HG02840 (cell line): ENCODE results near the gene FGF11.

Source experiments
- ATAC-seq: cut with Tn5 transposase; IDR thresholded peaks from one replicate; pipeline ENCODE4 v1.9.1; 2021; ENCODE audit warnings: mild to moderate bottlenecking, moderate library complexity, moderate number of reproducible peaks; ENCODE audit not compliant: unreplicated experiment, low FRiP score

FGF11 gene

DNA sequence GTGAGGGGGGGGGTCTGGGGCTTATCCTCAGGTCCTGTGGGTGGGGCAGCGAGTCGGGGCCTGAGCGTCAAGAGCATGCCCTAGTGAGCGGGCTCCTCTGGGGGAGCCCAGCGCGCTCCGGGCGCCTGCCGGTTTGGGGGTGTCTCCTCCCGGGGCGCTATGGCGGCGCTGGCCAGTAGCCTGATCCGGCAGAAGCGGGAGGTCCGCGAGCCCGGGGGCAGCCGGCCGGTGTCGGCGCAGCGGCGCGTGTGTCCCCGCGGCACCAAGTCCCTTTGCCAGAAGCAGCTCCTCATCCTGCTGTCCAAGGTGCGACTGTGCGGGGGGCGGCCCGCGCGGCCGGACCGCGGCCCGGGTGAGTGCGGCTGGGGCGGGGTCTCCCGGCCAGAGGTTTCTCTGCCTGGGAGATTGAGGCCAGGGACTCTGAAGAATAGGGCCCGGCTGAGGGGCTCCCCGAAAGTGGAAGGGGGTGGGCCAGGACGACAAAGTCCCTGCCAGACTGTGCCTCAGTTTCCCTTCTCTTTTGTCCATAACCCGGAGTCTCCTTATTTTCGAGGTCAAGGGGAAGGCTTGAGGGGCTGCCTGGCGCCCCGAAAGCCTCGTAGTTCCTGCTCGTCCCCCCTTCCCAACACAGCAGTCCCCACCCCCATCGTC lies at the start of gene FGF11:
FGF11 (plus strand) TSS at position 51 of the 651 bp plus-strand sequence; CDS start at position 160, 109 bp downstream.
- no peak for ATAC-seq

DNA sequence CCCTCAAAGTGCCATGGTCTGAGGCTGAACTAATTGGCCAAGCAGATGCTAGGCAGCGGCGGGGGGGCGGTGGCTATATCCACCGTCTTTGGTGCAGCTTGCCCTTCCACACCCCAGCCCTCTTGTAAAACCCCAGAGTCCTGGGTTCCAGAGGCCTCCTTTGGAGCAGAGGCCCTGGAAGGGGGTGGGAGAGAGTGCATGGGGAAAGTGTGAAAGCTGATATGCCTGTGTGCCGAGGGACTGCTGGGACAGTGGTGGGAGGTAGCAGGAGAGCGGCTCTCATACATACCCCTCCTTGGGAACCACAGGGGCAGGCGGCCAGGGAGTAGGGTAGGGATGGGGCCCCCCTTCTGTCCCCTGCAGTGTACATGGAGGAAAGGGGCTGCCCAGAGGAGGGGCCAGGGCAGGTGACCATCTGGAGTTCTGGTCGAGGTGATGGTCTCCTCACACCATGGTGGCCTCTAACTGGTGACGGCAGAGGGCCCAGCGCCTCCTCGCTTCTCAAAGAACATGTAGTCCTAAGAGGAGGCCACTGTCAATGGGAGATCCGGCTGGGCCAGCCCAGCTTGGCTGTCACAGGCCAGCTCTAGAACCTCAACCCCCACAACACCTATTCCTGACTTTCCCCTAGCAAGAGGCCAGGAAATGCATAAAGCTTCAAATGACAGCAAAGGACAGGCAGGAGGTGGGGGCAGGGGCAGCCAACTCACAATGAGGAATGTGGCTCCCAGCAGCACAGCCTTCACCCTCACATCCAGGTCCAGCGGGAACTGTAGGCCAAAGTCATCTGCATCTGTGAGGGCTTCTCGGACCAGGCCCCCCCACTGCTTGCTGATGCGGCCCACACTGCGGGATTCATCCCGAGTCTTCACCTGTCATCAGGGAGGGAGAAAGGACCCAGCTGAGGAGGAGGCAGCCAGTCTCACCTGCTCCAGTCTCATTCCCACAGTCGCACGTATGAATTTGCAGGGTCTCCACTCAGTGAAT lies 49.1 kb upstream of the FGF11 start:
- ATAC-seq = no peak

DNA sequence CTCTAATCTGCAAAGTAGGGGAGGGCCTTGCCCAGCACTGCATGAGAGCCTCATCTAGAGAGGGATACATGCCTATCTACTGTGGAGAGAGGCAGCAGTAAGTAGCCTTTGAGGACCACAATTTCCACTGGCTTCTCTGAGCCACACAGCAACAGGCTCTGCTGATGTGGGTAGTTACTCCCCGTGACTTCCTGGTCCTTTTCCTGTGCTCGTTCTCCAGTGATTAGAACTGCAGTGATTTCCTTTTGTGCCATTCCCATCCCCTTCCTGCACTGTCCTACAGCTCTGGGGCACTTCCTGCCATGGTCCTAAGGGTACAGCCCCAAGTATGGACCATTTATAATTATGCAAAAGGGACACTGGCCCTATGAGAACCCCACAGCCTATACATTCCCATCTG lies 48.0 kb upstream of the FGF11 start:
- no peak for ATAC-seq

DNA sequence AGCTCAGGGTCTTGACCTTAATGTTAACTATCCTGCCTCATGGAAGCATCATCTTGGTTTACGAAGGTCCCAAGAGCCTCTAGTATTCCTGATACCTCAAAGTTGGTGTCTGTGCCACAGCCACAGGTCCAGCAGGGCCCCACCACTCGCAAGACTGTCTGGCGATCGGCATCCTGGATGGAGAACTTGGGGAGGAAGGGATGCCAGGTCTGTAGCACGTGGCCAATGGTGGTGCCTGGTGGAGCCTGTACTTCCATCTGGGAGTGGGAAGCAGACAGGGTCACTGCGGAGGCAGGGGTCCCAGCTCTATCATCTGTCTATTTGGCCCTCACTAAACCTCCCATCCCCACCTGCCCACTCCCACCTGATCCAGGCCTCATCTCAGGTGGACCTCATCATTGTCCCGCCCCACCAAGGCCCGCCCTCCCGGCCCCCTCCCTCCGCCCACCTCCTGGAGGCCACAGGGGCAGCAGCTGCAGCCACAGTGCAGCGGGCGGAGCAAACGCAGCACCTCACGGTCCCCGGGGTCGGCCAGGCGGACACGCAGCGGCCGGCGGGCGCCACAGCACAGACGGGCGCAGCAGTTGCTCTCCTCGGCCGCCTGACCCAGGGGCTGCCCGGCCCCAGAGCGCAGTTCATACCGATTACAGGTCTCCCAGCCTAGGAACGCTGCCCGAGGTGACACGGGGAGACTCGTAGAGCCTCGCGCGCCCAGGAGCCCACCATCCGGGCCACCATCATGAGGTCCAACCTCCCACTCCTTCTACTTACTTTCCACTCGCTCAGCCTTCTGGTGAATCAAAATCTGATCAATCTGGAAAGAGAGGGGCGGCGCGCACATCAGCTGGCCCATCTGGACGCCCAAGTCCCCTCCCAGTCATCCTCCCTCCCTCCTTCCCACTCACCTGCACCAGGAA lies 46.4 kb upstream of the FGF11 start:
- no peak for ATAC-seq

DNA sequence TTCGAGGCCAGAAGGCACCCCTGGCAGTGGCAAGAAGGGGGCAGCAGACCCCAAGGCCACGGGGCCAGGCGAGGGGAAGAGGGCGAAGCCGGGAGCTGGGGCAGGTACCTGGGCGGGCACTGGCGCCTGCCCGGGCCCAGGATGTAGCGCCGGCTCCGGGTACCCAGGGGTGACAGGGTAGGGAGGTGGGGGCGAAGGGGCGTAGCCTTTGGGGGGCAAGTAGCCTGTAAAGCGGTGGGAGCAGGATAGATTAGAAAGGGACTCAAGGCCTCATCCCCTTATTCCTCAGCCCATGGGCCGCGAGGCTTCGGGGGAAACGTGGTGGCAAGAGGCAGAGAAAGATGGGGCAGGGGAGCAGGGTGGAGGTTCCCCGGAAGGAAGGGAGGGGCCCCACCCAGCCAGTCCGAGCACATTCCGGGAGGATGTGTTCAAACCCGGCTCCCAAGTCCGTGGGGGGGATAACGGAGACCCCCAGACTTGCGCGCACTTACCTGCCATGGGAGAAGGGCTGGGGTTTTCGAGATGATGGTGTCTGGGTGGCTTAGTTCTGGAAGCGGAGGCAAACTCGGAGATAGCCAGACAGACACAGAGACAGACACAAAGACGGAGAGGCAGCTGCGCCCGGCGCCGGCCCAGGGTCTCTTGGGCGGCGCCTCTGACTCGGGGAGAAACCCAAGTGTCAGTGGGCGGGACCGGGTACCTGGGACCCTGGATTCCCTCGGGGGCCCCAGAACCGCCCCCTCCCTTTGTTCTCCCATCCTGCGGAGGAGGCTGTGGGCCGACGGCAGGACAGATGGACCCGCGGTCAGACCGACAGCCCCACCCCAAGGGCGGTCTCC lies 45.5 kb upstream of the FGF11 start:
- ATAC-seq = peak; percentile 42

DNA sequence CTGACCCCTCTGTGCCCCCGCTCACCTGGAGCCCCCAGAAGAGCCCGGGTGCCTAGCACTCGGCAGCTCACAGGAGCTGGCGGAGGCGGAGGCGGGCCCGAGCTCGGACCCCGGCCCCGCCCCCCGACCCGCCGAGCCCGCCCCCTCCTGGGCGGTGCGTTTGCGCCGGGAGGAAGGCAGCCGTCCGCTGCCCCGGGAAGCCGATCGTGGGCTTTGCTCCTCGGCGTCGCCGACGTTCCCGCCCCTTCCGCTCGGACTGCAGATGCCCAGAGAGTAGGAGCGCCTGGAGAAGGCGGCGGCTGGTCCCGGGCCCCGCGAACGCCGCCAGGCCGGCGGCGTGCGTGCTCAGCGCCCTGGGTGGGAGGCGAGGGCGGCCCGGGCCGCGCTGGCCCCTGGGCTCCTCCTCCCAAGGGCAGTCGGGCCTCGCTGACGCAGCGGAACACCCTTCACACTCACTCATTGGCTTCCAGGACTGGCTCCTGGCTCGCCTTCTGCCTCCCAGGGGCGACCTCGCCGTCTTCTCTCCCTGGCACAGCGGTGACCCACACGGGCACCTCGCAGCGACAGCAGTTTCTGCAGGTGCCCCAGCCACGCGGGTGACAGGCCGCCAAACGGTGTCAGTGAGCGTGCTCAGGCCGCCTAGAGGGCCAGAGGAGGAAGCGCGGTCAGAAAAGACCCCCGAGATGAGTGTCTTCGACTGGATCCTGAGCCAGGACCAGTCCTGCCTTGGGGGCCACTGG lies 44.7 kb upstream of the FGF11 start, which contains the start of gene PLSCR3:
PLSCR3 (minus strand) TSS at position 74 of the 740 bp plus-strand sequence. CDS start 415 bp downstream, outside the sequence.
- peak; percentile 70 for ATAC-seq

DNA sequence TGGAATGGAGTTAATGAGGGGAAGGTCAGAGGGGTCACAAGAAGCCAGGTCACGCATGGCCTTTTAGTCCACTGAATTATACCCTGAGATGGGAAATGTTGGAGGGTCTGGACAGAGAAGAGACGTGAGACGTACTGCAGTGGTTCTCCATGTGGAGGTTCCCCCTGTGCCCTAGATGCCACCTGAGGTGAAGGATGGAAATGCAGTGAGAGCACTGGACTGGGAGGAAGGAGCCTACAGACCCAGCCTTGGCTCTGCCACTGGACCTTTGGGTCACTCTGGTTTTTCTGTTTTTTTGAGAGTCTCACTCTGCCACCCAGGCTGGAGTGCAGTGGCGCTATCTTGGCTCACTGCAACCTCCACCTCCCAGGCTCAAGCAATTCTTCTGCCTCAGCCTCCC lies 43.2 kb upstream of the FGF11 start:
- no peak for ATAC-seq

DNA sequence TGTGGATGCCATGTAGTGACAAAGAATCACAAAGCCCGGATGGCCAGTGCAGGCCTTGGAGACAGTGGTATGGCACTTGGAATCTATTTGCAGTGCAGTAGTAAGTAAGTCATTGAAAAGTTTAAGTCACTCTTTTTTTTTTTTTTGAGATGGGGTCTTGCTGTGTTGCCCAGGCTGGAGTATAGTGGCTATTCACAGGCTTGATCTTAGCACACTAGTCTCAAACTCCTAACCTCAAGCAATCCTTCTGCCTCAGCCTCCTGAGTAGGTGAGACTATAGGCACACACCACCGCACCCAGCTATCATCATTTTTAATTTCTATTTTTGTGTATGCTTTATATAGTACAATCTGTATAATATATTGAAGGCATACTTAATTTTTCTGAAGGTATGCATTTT lies 40.7 kb upstream of the FGF11 start:
- ATAC-seq = no peak

DNA sequence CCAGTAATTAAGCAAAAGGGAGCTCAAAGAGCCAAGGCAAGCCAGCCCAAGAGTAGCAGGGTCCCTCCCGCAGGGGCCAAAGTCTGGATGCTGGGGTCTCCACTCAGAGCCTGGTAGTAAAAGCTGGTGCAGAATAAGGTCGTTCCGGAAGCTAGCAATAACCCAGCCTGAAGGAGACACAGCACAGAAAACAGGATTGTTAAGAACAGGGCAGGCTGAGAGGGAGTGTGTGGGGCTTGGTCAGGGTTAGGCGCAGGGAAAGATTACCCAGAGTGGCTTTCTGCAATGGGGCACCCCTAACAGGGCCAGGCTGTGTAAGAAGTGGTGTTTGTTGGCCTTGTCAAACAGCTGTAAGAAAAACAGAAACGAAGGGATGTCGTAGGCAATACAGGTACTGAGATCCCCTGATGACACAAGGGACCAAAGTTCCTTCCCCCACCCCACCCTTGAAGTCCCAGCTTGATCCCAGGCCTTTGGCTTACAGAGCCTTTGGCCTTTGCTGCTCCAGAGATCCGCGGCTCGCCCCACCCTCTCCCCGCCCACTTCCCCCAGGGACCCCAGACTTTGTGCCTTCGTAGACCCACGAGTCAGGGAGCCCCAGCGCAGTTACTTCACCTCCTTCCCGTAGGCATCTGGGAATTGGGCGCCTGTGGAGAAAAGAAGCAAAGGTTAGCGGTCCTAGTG lies 36.1 kb upstream of the FGF11 start:
- no peak for ATAC-seq

DNA sequence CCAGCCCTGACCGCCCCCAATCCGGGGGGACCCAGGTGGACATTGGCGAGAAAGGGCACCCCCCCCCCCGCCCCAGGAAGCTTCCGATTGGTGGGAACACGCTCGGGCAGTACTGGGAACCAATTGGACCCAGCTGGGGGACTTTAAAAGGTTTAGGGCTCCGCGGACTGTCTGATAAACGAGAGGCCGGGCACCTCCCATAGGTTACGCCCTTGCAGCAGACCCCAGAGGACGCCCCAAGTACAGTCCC lies 35.7 kb upstream of the FGF11 start:
- ATAC-seq = no peak

DNA sequence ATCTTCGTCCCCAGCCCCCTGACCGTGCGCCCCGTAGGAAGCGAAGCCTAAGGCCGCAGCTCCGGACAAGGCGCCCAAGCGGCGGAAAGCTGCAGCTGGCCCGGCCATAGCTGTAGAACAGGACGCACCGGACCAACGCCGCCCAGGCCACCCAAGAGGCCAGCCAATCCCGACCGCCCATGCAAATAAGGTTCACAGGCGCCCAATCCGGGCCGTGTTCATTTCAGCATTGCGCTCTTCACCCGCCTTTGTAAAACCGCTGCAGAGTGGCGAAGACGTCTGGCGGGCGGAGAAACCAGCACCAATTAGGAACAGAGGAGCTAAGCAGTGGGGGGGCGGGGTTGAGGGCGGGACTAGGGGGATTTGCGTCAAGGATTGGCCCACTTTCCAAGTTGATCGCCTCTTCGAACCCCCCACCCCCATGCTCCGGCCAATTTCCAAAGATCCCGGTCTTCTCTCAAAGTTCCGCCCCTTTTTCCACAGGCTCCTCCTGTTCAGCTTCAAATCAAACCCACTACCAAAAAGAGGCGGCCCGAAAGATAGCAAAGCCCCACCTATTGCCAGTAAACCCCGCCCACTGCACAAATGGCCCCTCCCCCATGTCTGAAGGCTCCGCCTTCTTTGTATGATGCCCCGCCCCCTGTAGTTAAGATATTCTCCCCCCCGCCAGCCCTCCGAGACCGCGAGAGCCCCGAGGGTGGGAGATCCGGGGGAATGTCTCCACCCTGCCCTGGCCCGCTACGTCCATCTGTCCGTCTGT lies 35.2 kb upstream of the FGF11 start, which contains the start of gene TMEM256:
TMEM256 (minus strand) TSS at position 121 of the 760 bp plus-strand sequence; CDS start at position 108, 13 bp downstream.
- peak; percentile 95 for ATAC-seq

DNA sequence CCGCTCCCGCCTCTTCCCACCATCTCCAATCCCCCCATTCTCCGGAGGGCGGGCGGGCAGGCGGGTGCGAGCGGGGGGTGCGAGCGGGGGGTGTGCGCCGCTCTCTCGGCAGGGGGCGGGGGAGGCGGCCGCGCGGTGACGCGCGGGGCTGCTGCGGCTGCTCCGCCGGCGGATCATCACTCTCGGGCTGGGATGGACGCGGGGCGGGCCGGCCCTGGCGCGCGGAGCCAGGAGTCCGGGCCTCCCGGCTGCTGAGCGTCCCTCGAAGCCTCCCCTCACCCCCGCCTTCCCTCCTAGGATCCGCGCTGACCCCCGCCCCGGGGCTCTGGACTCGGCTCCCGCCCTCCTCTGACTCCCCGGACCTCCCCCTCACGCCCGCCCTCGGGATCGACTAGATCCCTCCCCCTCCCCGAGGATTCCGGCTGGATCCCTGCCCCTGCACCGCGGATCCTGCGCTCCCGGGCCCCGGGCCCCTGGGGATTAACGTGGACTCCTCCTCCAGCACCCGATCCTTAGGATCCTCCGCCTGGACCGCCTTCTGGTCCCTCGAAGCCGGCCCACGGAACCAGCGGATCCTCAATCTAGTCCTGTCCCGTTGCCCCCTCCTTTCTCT lies 34.5 kb upstream of the FGF11 start:
- peak; percentile 5 for ATAC-seq

DNA sequence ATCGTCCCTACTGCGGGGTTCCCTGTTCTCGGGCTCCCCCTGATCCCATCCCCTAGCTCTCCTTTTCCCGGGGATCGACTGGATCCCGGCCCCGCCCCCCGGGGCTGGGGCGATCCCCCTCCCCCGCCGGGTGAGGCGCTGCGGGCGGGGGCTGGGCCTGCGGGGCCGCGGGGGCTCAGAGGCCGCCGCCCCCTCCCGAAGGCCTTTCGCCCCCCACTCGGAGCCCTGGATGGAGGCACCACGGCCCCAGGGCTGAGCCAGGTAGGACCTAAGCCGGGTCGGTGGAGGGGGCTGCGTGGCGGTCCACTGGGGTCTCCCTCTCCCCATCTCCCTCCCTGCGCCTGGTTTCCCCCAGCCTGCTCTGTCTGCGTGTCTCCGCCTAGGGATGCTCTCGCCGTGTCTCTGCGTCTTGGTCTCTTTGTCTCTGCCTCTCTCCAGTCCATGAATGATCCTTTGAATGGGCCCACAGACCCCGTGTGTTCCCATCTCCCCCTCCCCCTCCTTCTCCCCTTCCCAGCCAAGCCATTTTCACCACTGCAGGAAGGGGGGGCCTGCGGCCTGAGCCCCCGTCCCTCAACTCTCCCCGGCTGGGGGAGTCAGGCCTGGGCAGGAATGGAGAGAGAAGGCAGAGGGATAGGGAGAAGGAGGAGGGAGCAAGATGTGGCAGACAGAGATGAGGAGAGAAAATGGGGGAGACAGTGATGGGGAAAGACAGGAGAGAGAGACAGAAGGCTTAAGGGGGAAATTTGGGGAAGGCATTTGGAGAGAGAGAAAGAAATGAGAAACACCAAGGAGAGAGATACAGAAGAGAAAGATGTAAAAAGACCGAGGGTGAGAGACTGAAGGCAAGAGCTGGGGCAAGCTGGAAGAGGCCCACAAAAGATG lies 33.7 kb upstream of the FGF11 start:
- ATAC-seq = no peak

DNA sequence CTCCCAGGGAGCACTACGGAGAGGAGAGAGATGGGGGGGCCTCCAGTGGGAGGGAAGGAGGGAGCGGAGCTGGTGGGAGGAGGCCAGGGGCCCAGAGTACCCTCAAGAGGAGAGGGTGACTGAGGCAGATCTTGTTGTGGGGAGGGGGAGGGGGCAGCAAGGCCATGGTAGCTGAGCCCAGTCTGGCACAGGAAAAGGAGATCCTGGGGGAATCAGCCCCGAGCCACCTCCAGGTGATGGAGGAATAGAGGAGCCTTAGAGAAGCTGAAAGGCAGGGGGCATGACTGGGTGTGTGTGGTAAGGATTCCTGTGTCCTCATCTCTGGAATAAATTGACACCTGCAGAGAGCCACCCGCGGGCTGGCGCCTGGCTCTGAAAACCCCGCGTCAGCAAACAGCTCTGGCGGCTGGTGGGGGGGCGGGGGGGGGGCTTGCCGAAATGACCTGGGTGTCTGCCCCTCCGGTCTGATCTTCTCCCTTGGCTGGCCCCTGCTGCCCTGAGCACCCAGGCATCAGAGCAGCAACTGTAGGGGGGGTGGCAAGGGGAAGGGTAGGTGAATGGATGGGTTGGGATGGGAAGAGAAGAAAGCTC lies 33.0 kb upstream of the FGF11 start:
- no peak for ATAC-seq

DNA sequence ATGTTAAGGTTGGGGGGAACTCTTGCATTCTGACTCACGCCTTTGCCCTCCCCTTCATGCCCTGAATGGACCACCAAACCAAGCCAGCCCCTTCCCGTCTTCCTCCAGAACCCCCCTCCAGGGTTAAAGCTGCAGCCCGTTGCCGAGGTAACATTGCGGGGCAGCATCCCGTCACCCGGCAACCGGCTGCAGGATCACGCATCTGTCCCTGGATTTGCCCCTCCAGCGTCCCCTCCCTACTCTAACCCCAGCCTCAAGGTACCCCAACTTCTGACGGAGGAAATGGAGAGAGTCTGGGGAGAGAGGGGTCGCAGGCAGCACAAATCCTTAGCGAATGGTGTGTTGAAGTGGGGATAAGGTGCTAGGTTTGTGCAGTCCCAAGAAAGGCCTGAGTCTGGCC lies 32.2 kb upstream of the FGF11 start:
- no peak for ATAC-seq
